Left lung (tissue), 10 donors: ENCODE data around the gene PTPRU. TPM values are rescaled to one million over a fixed set of nuclear protein-coding genes. Genes with fewer than 3 reads are reported as not detected.
"Not testable (repeated sequence)": the region's sequence is repeated elsewhere in the genome, so short reads cannot be mapped to it uniquely, and the experiment has no call there.

ENCODE experiments used
- ATAC-seq: fragments of 200-7000 bp; cut with Tn5 transposase; one replicate; pipeline ENCODE4 v1.9.1; 2020; ENCODE audit warnings: moderate library complexity
- DNase-seq, 4 donors: peaks; one replicate each; pipeline ENCODE4 v3.0.0-alpha.2; 2013 to 2020
- H3K27ac ChIP-seq, 2 donors: fragments of 200-600 bp; sonication (generic) in 1 of 2; one replicate each; pipeline versions ENCODE4 v1.5.0 to v1.8.0; 2020 to 2021
- H3K27me3 ChIP-seq, 2 donors: fragments of 200-600 bp; sonication (generic) in 1 of 2; one replicate each; pipeline versions ENCODE4 v1.5.0 to v1.8.0; 2020 to 2021
- H3K36me3 ChIP-seq, 2 donors: fragments of 200-600 bp; sonication (generic) in 1 of 2; one replicate each; pipeline versions ENCODE4 v1.5.0 to v1.8.0; 2020 to 2021
- H3K4me1 ChIP-seq, 2 donors: fragments of 200-600 bp; one replicate each; pipeline ENCODE4 v1.8.0; 2021
- H3K4me3 ChIP-seq, 2 donors: fragments of 200-600 bp; sonication (generic) in 1 of 2; one replicate each; pipeline versions ENCODE4 v1.5.0 to v1.8.0; 2020 to 2021; ENCODE audit warnings: mild to moderate bottlenecking in 1 of 2
- H3K9me3 ChIP-seq, 2 donors: fragments of 200-600 bp; sonication (generic) in 1 of 2; one replicate each; pipeline versions ENCODE4 v1.5.0 to v1.8.0; 2020 to 2021
- intact Hi-C, 2 donors: fragments of 100-400 bp; cut with DNase I; formaldehyde crosslinking; loops; one replicate each; pipeline versions ENCODE4 v1.11.2 to v1.14.2; 2022
- polyA plus RNA-seq, 6 donors: library from polyadenylated mRNA; unstranded; fragments of 120-200 nt; gene quantifications; one replicate each; pipeline ENCODE4 v1.2.1, GENCODE V29; 2013; ENCODE audit not compliant: insufficient read length in 6 of 6
- total RNA-seq, 2 donors: library from RNA; stranded (reverse); fragmentation: NEBNext Ultra II Directional; extraction: Animal tissue kit (Norgen Biotek cat#: 25700); gene quantifications; one replicate each; pipeline ENCODE4 v1.2.1, GENCODE V29; 2021
- TF ChIP-seq, protein P1 (sequence below), 2 donors: fragments of 200-600 bp; sonication (generic) in 1 of 2; IDR thresholded peaks; one replicate each; pipeline versions ENCODE4 v1.5.0 to v1.8.0; 2021; ENCODE audit warnings: antibody characterized with exemption in 2 of 2
- donor health status: DM: no; HTN: yes; CAD: no.
- donor health status: DM: no; HTN: no; CAD: no.

PTPRU gene
- total and polyA plus RNA-seq, 8 donors = 15.5 to 45.4 (median 18.8) TPM

DNA sequence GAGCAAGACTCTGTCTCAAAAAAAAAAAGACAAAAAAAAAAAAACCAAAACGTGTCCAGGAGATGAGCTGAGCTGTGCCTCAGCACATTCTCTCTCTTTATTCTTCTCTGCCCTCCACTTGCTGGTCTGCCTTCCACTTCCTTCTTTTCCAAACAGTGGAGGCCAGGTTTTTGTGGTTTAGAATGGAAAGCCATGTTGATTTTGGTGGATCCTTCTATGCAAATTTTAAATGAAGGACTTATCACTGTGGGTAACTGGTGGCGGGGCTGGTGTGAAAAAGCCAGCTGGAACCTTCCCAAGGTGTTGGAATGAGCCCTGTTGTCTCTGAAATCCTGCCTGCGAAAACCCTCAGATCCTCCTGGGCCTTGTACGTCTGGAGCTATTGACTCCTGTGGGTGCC lies 61.9 kb downstream of the PTPRU start:
- Histone ChIP-seq H3K27me3 (no peaks in the 10 kb centered on the region), H3K27ac (no peak overlapping the region), H3K9me3 (no peaks in the 10 kb centered on the region), H3K4me3 (no peak overlapping the region), H3K36me3 (peaks cover 0 to 12% of the 10 kb centered on the region in 2 donors), H3K4me1 (no peaks in the 10 kb centered on the region)
- DNase-seq (peak in 1 of 4 donors; percentile 2), ATAC-seq (no peak)
- intact Hi-C loops = no loop called here
- TF ChIP-seq, protein P1, sequence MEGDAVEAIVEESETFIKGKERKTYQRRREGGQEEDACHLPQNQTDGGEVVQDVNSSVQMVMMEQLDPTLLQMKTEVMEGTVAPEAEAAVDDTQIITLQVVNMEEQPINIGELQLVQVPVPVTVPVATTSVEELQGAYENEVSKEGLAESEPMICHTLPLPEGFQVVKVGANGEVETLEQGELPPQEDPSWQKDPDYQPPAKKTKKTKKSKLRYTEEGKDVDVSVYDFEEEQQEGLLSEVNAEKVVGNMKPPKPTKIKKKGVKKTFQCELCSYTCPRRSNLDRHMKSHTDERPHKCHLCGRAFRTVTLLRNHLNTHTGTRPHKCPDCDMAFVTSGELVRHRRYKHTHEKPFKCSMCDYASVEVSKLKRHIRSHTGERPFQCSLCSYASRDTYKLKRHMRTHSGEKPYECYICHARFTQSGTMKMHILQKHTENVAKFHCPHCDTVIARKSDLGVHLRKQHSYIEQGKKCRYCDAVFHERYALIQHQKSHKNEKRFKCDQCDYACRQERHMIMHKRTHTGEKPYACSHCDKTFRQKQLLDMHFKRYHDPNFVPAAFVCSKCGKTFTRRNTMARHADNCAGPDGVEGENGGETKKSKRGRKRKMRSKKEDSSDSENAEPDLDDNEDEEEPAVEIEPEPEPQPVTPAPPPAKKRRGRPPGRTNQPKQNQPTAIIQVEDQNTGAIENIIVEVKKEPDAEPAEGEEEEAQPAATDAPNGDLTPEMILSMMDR (IDR thresholded peaks at IDR 0.05) = no peak

DNA sequence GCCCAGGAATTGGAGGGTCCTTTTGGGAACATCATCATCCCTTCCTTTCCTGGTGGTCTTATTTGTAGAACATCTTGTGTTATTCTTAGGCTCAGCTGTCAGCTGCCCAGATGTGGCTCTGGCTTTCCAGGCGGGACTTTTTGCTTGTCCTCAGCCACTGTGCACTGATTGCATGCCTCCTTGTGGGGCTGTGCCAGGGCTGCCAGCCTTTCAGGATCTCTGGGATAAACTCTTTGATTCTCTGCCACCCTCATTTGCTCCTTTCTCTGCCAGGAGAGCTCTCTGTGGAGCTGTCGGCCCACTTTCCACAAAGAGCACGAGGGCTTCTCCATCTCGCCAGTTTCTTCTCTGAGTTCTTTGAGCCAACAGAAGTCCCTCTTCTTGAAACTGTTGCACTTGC lies 63.1 kb downstream of the PTPRU start:
- H3K9me3 ChIP-seq = no peaks in the 10 kb centered on the region
- intact Hi-C loops = no loop called here
- DNase-seq = peak in 1 of 4 donors; percentile 21
- H3K4me1 ChIP-seq = no peaks in the 10 kb centered on the region
- H3K27me3 ChIP-seq = no peaks in the 10 kb centered on the region
- H3K4me3 ChIP-seq = no peak overlapping the region
- no peak for ATAC-seq
- H3K36me3 ChIP-seq = peaks cover 0 to 17% of the 10 kb centered on the region in 2 donors
- TF ChIP-seq, protein P1 (IDR thresholded peaks at IDR 0.05) = no peak
- no peak overlapping the region for H3K27ac ChIP-seq

DNA sequence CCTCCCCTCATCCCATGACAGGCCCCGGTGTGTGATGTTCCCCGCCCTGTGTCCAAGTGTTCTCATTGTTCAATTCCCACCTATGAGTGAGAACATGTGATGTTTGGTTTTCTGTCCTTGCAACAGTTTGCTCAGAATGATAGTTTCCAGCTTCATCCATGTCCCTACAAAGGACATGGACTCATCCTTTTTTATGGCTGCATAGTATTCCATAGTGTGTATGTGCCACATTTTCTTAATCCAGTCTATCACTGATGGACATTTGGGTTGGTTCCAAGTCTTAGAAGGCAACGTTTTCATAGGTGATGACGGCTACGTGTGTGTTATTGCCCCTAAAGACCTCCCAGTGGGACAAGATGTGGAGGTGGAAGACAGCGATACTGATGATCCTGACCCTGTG lies 65.4 kb downstream of the PTPRU start:
- ATAC-seq, H3K27me3 ChIP-seq, H3K4me3 ChIP-seq, H3K27ac ChIP-seq, H3K9me3 ChIP-seq, intact Hi-C loops, H3K4me1 ChIP-seq: not testable (repeated sequence)
- H3K36me3 ChIP-seq = peaks cover 0 to 29% of the 10 kb centered on the region in 2 donors
- peak in 1 of 4 donors; percentile 2 for DNase-seq

DNA sequence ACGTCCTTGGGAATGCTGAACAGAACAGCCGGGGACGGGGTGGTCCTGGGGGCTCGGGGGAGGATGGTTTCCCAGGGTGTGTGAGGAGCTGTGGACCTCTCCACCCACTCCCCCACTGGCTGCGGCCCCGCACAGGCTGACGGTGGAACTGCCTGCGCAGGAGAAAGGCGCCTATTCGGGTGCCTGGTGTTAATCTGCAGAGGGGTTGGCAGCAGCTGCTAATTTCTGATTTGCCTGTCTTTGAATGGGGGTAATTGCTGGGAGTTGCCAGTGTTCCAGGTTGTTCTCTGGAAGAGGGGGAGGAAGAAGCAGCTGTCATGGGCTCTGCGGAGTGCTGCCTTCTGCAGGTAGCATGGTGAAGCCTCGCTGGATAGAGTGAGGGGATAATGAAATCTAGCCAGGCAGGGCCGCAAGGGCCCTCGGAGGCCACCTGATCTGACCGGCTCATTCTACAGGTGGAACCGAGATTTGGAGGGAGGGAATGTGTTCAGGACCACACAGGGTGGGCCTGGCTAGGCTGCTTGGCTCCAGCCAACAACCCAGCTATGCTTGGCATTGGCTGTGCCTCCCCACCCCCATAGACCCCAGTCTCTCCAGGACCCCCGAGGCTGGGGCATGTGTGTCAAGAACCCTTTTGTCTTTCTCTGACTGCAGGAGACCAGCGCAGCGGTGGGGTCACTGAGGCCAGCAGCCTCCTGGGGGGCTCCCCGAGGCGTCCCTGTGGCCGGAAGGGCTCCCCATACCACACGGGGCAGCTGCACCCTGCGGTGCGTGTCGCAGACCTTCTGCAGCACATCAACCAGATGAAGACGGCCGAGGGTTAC lies 67.1 kb downstream of the PTPRU start:
- no peaks in the 10 kb centered on the region for H3K9me3 ChIP-seq
- no peak for ATAC-seq
- H3K4me1 ChIP-seq = no peaks in the 10 kb centered on the region
- no peak overlapping the region for H3K27ac ChIP-seq
- DNase-seq = peak in 1 of 4 donors; percentile 61
- intact Hi-C loops = no loop called here
- no peaks in the 10 kb centered on the region for H3K27me3 ChIP-seq
- H3K4me3 ChIP-seq = no peak overlapping the region
- peaks cover 0 to 29% of the 10 kb centered on the region in 2 donors for H3K36me3 ChIP-seq
- TF ChIP-seq, protein P1 (IDR thresholded peaks at IDR 0.05) = no peak

DNA sequence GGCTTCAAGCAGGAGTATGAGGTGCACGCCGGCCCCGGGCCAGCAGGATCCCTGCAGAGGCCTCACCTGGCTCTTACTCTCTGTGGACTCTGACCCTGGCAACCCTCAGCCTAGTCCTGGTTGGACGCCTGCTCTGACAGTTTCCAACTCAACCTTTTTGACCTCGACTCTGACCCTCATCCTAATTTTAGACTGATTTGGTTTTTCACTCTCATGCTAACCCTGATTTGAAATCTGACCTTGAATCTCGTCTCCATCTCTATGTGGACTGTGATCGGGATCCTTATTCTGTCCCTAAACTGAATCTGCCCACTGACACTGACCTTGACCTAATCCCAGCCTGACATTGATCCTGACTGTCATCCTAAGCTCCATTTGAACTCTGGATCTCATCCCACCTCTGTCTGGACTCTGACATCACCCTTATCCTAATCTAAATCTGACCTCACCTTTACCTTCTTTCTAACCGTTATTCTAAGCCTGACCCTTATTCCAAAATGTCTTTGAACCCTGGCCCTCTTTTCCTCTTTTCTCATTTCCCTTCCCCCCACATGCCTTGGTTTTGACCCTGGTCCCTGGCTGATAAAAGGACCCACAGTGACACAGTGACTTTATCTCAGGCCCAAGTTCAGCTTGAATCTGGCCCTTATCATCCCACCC lies 67.8 kb downstream of the PTPRU start:
- Histone ChIP-seq H3K4me1 (no peaks in the 10 kb centered on the region), H3K9me3 (no peaks in the 10 kb centered on the region), H3K27me3 (no peaks in the 10 kb centered on the region), H3K36me3 (peaks cover 0 to 29% of the 10 kb centered on the region in 2 donors), H3K4me3 (no peak overlapping the region), H3K27ac (no peak overlapping the region)
- DNase-seq (no peak), ATAC-seq (no peak)
- TF ChIP-seq, protein P1 (IDR thresholded peaks at IDR 0.05) = no peak
- intact Hi-C loops = no loop called here
